GM18505 (cell line): ENCODE data around the gene ARL8B.
A peak's percentile ranks its signal among the peaks of the same experiment; 100 is the strongest.

ENCODE experiments used
- ATAC-seq: cut with Tn5 transposase; IDR thresholded peaks from one replicate; pipeline ENCODE4 v1.9.1; 2021; ENCODE audit not compliant: unreplicated experiment
- POLR2A ChIP-seq: IDR thresholded peaks from 4 replicates; pipeline ENCODE4 v1.6.1; 2011; ENCODE audit warnings: borderline replicate concordance; ENCODE audit not compliant: insufficient read depth, insufficient read length; ENCODE audit errors: extremely low read depth

Gene ARL8B

GRCh38 chr3:5123937-5124336, 1.8 kb downstream of the ARL8B start:
- ATAC-seq = no peak
- no peak for TF ChIP-seq POLR2A

GRCh38 chr3:5126586-5126985, 4.5 kb downstream of the ARL8B start:
- TF ChIP-seq POLR2A = no peak
- ATAC-seq = no peak

- ATAC-seq = no peak
- TF ChIP-seq POLR2A = no peak
These were observed 6.8 kb downstream of the ARL8B start for GRCh38 chr3:5128849-5129248.

GRCh38 chr3:5133239-5134018, 11.3 kb downstream of the ARL8B start:
- TF ChIP-seq POLR2A = no peak
- no peak for ATAC-seq

GRCh38 chr3:5134019-5134391, 11.9 kb downstream of the ARL8B start:
- no peak for TF ChIP-seq POLR2A
- no peak for ATAC-seq

- TF ChIP-seq POLR2A = no peak
- no peak for ATAC-seq
These were observed 12.4 kb downstream of the ARL8B start for GRCh38 chr3:5134499-5134898.

GRCh38 chr3:5136211-5136918, 14.3 kb downstream of the ARL8B start:
- no peak for TF ChIP-seq POLR2A
- peak; percentile 74 for ATAC-seq

GRCh38 chr3:5136919-5137429, 14.9 kb downstream of the ARL8B start:
- TF ChIP-seq POLR2A = no peak
- peak; percentile 25 for ATAC-seq

- TF ChIP-seq POLR2A = no peak
- ATAC-seq = no peak
These were observed 16.3 kb downstream of the ARL8B start for GRCh38 chr3:5138214-5138981.

- peak; percentile 38 for ATAC-seq
- no peak for TF ChIP-seq POLR2A
These were observed 18.1 kb downstream of the ARL8B start for GRCh38 chr3:5140230-5140621.

- ATAC-seq = no peak
- no peak for TF ChIP-seq POLR2A
These were observed 18.7 kb downstream of the ARL8B start for GRCh38 chr3:5140839-5141238.

GRCh38 chr3:5141760-5142159, 19.7 kb downstream of the ARL8B start:
- TF ChIP-seq POLR2A = no peak
- ATAC-seq = no peak

GRCh38 chr3:5143464-5143863, 21.4 kb downstream of the ARL8B start:
- ATAC-seq = no peak
- no peak for TF ChIP-seq POLR2A
